Adrenal gland (tissue), 12 donors: ENCODE results near the gene FURIN. TPM values are rescaled to one million over a fixed set of nuclear protein-coding genes. Genes with fewer than 3 reads are reported as not detected.
"Not testable (repeated sequence)": the region's sequence is repeated elsewhere in the genome, so short reads cannot be mapped to it uniquely, and the experiment has no call there.

Experiments used
- DNase-seq, 7 donors: peaks; one replicate each; pipeline ENCODE4 v3.0.0-alpha.2; 2019 to 2020
- H3K27ac ChIP-seq, 5 donors: fragments of 200-600 bp; sonication (generic) in 4 of 5; 1 replicate in 3 of 5; 2 replicates in 2 of 5; pipeline versions ENCODE4 v1.5.1 to v1.8.0; 2016 to 2020; ENCODE audit warnings: mild to moderate bottlenecking in 1 of 5
- H3K27me3 ChIP-seq: fragments of 200-600 bp; 2 replicates; pipeline ENCODE4 v1.8.0; 2021
- H3K36me3 ChIP-seq, 2 donors: fragments of 200-600 bp; replicated peaks in 1 of 2; 1 replicate in 1 of 2; 2 replicates in 1 of 2; pipeline versions ENCODE4 v1.5.1 to v1.8.0; 2018 to 2022
- H3K4me1 ChIP-seq, 2 donors: fragments of 200-600 bp; replicated peaks in 1 of 2; 1 replicate in 1 of 2; 2 replicates in 1 of 2; pipeline versions ENCODE4 v1.5.1 to v1.8.0; 2018 to 2021
- H3K4me3 ChIP-seq, 4 donors: fragments of 200-600 bp; sonication (generic) in 3 of 4; one replicate each; pipeline ENCODE4 v1.5.1; 2016 to 2018
- H3K9me3 ChIP-seq, 3 donors: fragments of 200-600 bp; sonication (generic) in 1 of 3; replicated peaks in 1 of 3; 1 replicate in 2 of 3; 2 replicates in 1 of 3; pipeline versions ENCODE4 v1.5.1 to v1.8.0; 2016 to 2021
- POLR2A ChIP-seq, 2 donors: fragments of 450-650 bp; IDR thresholded peaks; one replicate each; pipeline ENCODE4 v1.6.1; 2017; ENCODE audit warnings: antibody characterized with exemption in 2 of 2, mild to moderate bottlenecking in 2 of 2, moderate library complexity in 1 of 2
- WGBS, 4 donors: extraction: QIAGEN DNeasy Blood & Tissue Kit in 2 of 4; methylation state at CpG; one replicate each; pipeline versions ENCODE4 v1.1.5 to v1.1.7; 2013 to 2017; 5-methylcytosine and 5-hydroxymethylcytosine counted together
- intact Hi-C, 2 donors: fragments of 100-400 bp; cut with DNase I; formaldehyde crosslinking; loops; one replicate each; pipeline versions ENCODE4 v1.14.1 to v1.15.0; 2022 to 2023
- polyA plus RNA-seq, 3 donors: library from polyadenylated mRNA; stranded (reverse); fragments of 200-250 nt in 2 of 3; fragments of 350-450 nt in 1 of 3; fragmentation: Illumina TruSeq in 1 of 3; extraction: RNeasy Lipid Tissue Mini Kit (QIAGEN cat#74804) in 1 of 3; gene quantifications; one replicate each; pipeline ENCODE4 v1.2.3, GENCODE V29; 2013 to 2014
- total RNA-seq, 9 donors: library from RNA; depleted of rRNA in 4 of 9; stranded (reverse); fragments of >200 nt in 4 of 9; fragments of 120-200 nt in 1 of 9; fragmentation: NEBNext Ultra II Directional in 1 of 9; extraction: Animal tissue kit (Norgen Biotek cat#: 25700) in 1 of 9; gene quantifications; one replicate each; pipeline versions ENCODE4 v1.1.0 to v1.2.4, GENCODE V29; 2013 to 2023
- TF ChIP-seq, protein P1 (sequence below), 6 experiments: fragments of 450-650 bp in 4 of 6; fragments of 200-600 bp in 2 of 6; sonication (generic) in 1 of 6; IDR thresholded peaks; 1 replicate in 5 of 6; 2 replicates in 1 of 6; pipeline versions ENCODE4 v1.5.1 to v1.8.0; 2016 to 2021; ENCODE audit warnings: antibody characterized with exemption in 6 of 6, mild to moderate bottlenecking in 2 of 6, moderate library complexity in 1 of 6
- donor health status: healthy with polysubstance abuse.
- donor health status: Bipolar disorder and iron deficiency.
- donor health status: DM: yes; HTN: yes; CAD: no.
- donor health status: DM: no; HTN: no; CAD: no.
- donor health status: DM: no; HTN: no; CAD: no.
- donor health status: DM: yes; HTN: yes; CAD: no.

FURIN gene
- total and polyA plus RNA-seq, 12 donors = 11.5 to 119 (median 45.2) TPM

DNA sequence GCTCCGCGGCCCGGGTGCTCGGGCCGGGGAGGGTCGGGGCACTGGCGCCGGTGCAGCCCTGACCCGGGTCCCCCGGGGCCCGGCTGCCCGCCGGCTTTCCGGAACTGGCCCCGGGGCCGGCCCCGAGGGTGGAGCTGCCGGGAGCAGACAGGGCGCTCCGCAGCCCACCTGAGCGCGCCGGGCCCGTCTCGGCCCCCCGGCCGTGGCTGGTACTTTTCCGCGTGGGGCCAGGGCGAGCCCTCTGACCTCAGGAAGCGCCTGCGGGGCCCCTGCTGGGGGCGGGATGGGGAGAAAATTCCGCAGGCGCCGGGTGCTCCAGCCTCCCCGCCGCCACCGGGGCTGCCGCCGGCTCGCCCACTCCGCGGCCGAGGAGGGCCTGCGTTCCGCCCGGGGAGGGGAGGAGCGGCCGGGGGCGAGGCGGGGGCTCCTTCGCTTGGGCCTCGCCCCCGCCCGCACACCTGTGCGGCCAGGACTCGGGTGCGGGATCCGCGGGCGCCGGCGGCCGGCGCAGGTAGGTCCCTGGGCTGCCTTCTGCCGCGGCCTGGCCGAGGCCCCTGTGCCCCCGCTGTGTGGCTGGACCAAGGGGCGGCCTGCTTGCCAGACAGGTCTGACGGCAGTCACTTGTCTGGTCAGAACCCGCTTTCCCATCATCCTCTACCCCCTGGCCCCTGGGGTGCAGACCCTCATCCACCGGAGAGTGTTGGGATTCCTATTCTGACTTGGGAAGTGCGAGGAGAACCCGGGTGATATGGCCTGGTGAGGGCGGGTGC, 3.5 kb downstream of the FURIN start:
- 0 to 1% (median 0%) methylated on average over 4 to 77 of the region's 77 CpGs for WGBS, 4 donors
- H3K36me3 ChIP-seq = peaks cover 0 to 13% of the 10 kb centered on the region in 2 donors
- peak overlapping the region; percentile 54 to 97 (median 73) for H3K4me3 ChIP-seq
- H3K27ac ChIP-seq = peak overlapping the region in 4 of 5 donors; percentile 52 to 95 (median 88)
- no peak for TF ChIP-seq POLR2A (IDR thresholded peaks at IDR 0.05)
- TF ChIP-seq, protein P1, sequence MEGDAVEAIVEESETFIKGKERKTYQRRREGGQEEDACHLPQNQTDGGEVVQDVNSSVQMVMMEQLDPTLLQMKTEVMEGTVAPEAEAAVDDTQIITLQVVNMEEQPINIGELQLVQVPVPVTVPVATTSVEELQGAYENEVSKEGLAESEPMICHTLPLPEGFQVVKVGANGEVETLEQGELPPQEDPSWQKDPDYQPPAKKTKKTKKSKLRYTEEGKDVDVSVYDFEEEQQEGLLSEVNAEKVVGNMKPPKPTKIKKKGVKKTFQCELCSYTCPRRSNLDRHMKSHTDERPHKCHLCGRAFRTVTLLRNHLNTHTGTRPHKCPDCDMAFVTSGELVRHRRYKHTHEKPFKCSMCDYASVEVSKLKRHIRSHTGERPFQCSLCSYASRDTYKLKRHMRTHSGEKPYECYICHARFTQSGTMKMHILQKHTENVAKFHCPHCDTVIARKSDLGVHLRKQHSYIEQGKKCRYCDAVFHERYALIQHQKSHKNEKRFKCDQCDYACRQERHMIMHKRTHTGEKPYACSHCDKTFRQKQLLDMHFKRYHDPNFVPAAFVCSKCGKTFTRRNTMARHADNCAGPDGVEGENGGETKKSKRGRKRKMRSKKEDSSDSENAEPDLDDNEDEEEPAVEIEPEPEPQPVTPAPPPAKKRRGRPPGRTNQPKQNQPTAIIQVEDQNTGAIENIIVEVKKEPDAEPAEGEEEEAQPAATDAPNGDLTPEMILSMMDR (IDR thresholded peaks at IDR 0.05) = no peak
- no peaks in the 10 kb centered on the region for H3K9me3 ChIP-seq
- intact Hi-C loops = no loop called here
- peak in 2 of 7 donors; percentile 34 to 38 for DNase-seq
- peaks cover 26 to 47% of the 10 kb centered on the region in 2 donors for H3K4me1 ChIP-seq
- no peaks in the 10 kb centered on the region for H3K27me3 ChIP-seq

DNA sequence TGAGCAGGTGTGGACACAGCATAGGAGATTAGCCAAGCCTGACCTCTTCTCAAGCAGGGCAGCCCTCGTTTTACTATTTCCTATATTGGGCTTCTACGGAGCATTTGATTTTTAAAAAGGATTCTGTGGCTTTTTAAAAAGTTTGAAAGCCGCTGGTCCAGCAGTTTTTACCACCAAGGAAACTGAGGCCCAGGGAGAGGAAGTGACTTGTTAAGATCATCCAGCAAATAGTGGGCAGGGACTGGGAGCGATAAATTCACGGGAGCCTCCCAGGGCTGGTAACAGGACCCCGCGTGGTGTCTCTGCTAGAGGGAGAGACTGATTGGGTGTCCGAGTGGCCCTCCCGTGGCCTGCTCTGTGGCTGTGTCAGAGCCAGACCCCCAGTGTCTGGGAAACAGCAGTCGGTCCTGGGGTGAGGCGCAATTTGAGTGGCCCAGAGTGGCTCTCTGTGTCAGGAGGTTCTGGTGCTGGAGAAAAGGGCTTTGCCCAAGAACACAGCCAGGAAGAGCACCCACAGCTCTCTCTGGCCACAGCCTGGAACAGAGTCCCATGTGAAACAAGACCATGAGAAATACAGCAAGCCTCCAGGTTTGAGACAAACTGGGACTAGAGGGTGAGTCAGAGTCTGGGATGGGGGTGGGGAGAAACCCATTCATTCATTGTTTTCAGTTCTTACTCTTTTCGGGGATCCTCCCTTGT, 4.2 kb downstream of the FURIN start:
- intact Hi-C loops = no loop called here
- WGBS, 4 donors = 23 to 31% (median 26%) methylated on average over 9 to 12 of the region's 12 CpGs
- H3K9me3 ChIP-seq = no peaks in the 10 kb centered on the region
- peak overlapping the region in 3 of 4 donors; percentile 70 to 97 (median 76) for H3K4me3 ChIP-seq
- peaks cover 26 to 47% of the 10 kb centered on the region in 2 donors for H3K4me1 ChIP-seq
- DNase-seq = peak in 3 of 7 donors; percentile 49 to 56 (median 50)
- no peaks in the 10 kb centered on the region for H3K27me3 ChIP-seq
- peak overlapping the region in 4 of 5 donors; percentile 52 to 95 (median 88) for H3K27ac ChIP-seq
- H3K36me3 ChIP-seq = peaks cover 0 to 20% of the 10 kb centered on the region in 2 donors
- TF ChIP-seq, protein P1 (IDR thresholded peaks at IDR 0.05) = no peak
- TF ChIP-seq POLR2A (IDR thresholded peaks at IDR 0.05) = peak in 1 of 2 donors; percentile 51

DNA sequence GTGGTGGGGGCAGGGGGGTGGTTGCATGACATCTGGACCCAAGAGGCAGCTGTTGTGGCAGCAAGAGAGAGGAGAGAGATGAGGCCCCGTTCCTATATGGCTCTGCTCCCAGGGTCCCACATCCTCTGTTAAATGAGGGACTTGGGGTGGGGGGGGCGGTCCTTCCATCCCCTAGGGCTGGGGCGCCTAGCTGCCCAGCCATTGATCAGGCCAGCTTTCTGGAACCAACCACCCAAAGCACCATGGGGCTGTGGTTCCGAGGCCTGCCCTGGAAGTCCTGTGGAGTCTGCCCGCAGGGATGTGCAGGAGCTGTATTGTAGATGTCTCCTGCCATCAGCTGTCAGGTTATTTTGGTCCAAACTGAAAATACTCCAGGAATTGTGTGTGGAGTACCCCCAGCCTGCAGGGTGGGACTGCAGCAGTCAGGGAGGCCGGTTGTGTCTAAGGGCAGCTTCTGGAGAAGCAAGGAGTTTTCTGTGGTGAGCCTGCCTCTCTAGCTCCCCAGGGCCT, 5.2 kb downstream of the FURIN start:
- intact Hi-C loops = no loop called here
- Histone ChIP-seq H3K27me3 (no peaks in the 10 kb centered on the region), H3K9me3 (no peaks in the 10 kb centered on the region), H3K36me3 (peaks cover 0 to 29% of the 10 kb centered on the region in 2 donors), H3K4me3 (peak overlapping the region in 1 of 4 donors; percentile 97), H3K27ac (peak overlapping the region in 2 of 5 donors; percentile 41 to 56), H3K4me1 (peaks cover 26 to 47% of the 10 kb centered on the region in 2 donors)
- WGBS, 4 donors = 72 to 89% (median 82%) methylated on average over 3 to 6 of the region's 6 CpGs
- TF ChIP-seq, protein P1 (IDR thresholded peaks at IDR 0.05) = no peak
- no peak for TF ChIP-seq POLR2A (IDR thresholded peaks at IDR 0.05)
- no peak for DNase-seq

DNA sequence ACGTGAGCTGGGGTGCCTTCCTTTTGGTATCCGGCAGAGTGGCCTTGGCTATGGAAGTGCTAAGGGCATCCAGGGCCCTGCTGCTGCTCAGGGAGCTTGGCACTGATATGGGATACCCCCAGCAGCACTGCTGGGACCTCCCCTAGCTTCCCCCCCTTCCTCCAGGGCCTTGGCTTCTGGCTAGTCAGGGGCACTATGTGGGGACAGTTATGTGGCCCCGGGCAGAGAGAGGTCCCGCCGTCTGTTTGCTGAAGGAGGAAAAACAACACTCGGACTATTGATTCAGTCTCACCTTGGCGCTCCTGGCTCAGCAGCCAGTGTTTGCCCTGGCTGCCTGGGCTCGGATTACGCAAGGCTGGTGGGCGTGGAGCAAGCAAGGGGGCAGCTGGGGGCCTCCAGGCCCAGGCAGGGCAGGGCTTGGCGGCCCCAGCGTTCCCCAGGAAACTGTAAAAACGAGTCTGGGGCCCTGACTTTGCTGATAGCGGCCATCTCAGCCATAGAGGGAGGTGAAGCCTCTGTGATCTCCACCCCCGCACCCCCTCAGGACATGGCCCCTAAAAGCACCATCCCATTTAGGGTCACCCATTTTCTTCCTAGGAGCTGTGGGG, 5.7 kb downstream of the FURIN start:
- peak overlapping the region in 2 of 5 donors; percentile 41 to 56 for H3K27ac ChIP-seq
- H3K4me1 ChIP-seq = peaks cover 26 to 46% of the 10 kb centered on the region in 2 donors
- WGBS, 4 donors = 37 to 58% (median 42%) methylated on average over 6 to 15 of the region's 15 CpGs
- no peaks in the 10 kb centered on the region for H3K9me3 ChIP-seq
- intact Hi-C loops = no loop called here
- TF ChIP-seq POLR2A (IDR thresholded peaks at IDR 0.05) = no peak
- TF ChIP-seq, protein P1 (IDR thresholded peaks at IDR 0.05) = no peak
- peak in 1 of 7 donors; percentile 38 for DNase-seq
- no peak overlapping the region for H3K4me3 ChIP-seq
- H3K27me3 ChIP-seq = no peaks in the 10 kb centered on the region
- peaks cover 0 to 35% of the 10 kb centered on the region in 2 donors for H3K36me3 ChIP-seq

DNA sequence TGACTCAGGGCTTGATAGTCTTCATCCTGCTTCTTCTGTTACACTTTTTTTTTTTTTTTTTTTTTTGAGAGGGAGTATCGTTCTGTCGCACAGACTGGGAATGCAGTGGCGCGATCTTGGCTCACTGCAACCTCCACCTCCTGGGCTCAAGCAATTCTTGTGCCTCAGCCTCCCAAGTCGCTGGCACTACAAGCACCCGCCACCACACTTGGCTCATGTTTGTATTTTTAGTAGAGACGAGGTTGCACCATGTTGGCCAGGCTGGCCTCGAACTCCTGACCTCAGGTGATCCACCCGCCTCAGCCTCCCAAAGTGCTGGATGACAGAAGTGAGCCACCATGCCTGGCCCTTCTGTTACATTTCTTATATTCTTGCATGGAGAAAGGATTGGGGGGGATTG, 6.6 kb downstream of the FURIN start:
- H3K4me3 ChIP-seq, H3K9me3 ChIP-seq, DNase-seq, intact Hi-C loops, H3K27me3 ChIP-seq, H3K27ac ChIP-seq: not testable (repeated sequence)
- peaks cover 0 to 44% of the 10 kb centered on the region in 2 donors for H3K36me3 ChIP-seq
- peaks cover 26 to 37% of the 10 kb centered on the region in 2 donors for H3K4me1 ChIP-seq
- WGBS, 4 donors = 86 to 94% (median 88%) methylated on average over 9 of the region's 9 CpGs
